HG02884 (cell line): ENCODE data around the gene ZNF276.
"Not testable (repeated sequence)": the region's sequence is repeated elsewhere in the genome, so short reads cannot be mapped to it uniquely, and the experiment has no call there.

Source experiments
- ATAC-seq: cut with Tn5 transposase; IDR thresholded peaks from one replicate; pipeline ENCODE4 v1.9.1; 2021; ENCODE audit warnings: mild to moderate bottlenecking, moderate library complexity; ENCODE audit not compliant: unreplicated experiment

Gene ZNF276

GRCh38 chr16:89695875-89696669 is 25.3 kb upstream of the ZNF276 start:
- ATAC-seq = no peak

- ATAC-seq = no peak
Observed at GRCh38 chr16:89696670-89697128, 24.6 kb upstream of the ZNF276 start.

- ATAC-seq = no peak
Observed at GRCh38 chr16:89697161-89697615, 24.1 kb upstream of the ZNF276 start.

DNA sequence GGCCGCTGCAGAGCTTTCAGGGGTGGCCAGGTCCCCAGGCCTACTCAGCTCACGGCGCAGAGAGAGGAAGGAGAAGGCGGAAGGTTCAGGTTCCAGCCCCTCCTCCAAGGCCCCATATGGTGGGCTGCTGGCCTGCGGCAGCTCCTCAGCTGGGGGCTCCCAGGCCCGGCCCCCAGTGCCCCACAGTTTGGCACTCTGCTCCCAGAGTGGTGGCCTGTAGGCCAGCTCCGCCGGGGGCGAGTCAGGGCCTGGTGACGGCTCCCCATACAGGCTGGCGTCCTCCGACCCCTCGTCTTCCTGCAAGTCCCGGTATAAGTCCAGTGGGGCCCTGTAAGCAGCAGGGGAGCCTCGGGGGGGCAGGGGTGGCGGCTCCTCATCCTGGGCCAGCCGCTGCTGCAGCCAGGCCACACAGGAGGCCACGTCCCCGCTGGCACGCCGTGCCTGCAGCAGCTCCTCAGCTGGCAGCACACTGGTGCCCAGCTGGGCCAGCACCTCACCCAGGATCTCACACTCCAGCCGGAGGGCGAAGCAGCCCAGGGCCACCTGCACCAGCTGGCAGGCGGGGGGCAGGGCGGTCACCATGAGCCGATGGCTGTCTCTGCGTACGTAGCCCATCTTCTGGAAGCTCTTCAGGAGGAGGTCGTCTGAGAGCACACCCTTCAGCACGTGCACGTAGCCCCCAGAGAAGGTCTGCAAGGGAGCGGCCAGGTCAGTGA is 23.6 kb upstream of the ZNF276 start:
- no peak for ATAC-seq

- not testable (repeated sequence) for ATAC-seq
Observed at GRCh38 chr16:89698717-89699116, 22.6 kb upstream of the ZNF276 start.

DNA sequence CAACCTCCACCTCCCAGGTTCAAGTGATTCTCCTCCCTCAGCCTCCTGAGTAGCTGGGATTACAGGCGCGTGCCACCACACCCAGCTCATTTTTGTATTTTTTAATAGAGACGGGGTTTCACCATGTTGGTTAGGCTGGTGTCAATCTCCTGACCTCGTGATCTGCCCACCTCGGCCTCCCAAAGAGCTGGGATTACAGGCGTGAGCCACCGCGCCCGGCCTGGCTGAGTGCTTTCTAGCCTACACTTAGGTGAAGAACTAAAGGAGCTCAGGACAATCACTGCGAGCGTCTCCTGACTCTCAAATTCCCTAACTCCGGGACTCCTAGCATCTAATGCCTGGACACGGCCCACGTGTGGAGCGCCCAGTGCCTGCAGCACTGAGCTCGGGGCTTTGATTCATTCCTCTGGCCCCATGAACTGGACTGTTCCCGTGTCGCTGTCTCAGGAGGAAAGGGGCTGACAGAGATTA is 21.7 kb upstream of the ZNF276 start:
- ATAC-seq = not testable (repeated sequence)

DNA sequence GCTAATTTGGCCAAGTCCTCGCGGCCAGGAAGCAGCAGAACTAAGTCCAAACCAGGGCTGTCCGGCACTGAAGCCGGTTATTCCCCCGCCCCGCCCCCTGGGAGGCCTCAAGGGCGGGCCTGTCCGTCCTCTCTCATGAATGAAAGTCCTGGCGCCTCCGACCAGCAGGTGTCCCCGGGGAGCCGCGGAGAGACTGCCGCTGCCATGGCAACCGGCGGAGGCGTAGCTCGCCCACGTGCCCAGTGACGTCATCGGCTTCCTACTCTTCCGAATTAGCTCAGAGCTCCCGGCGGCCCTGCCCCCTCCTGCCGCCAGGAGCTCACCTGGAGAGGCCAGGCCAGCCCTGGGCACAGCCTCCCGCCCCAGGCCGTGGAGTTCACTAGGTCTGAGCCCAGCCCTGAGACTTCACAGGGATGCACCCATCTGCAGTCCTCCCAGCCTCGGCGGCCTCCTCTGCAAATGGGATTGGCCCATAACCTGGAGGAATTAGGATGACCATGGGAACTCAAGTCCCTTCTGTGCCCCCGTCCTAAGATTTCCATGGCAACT is 21.2 kb upstream of the ZNF276 start:
- ATAC-seq = no peak

DNA sequence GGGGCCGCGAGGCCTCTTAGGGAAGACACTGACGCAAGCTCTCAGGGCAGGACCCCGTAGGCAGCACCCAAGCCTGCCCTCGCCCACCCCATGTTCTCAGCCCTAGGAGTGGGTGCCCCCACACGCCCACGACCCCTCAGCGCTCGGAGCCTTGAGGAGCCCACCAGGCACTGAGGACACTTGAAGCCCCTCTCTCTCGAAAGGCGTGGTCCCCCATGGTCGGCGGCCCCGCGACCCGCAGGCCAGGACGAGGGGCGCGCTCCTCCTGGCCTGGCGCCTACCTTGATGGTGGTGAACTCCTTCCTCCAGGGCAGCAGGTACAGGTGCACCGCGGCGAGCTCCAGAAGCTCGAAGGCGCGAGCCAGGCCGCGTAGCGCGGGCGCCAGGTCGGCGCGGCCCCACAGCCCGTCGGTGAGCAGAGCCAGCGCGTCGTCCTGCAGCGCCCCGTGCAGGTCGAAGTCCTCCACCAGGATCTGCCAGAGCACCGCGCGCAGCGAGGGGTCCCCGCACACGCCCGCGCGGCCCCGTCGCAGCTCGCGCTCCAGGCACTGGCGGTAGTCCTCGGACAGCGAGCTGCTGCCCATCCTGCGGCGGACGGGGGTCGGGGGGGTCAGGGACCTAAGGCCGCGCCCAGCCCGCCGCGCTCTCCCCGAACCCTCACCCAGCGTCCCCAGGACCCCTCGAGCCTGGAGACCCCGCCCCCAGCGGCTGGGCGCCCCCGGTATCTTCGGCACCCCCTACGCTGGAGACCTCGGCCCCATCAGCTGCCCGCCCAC is 20.5 kb upstream of the ZNF276 start:
- peak; percentile 8 for ATAC-seq

DNA sequence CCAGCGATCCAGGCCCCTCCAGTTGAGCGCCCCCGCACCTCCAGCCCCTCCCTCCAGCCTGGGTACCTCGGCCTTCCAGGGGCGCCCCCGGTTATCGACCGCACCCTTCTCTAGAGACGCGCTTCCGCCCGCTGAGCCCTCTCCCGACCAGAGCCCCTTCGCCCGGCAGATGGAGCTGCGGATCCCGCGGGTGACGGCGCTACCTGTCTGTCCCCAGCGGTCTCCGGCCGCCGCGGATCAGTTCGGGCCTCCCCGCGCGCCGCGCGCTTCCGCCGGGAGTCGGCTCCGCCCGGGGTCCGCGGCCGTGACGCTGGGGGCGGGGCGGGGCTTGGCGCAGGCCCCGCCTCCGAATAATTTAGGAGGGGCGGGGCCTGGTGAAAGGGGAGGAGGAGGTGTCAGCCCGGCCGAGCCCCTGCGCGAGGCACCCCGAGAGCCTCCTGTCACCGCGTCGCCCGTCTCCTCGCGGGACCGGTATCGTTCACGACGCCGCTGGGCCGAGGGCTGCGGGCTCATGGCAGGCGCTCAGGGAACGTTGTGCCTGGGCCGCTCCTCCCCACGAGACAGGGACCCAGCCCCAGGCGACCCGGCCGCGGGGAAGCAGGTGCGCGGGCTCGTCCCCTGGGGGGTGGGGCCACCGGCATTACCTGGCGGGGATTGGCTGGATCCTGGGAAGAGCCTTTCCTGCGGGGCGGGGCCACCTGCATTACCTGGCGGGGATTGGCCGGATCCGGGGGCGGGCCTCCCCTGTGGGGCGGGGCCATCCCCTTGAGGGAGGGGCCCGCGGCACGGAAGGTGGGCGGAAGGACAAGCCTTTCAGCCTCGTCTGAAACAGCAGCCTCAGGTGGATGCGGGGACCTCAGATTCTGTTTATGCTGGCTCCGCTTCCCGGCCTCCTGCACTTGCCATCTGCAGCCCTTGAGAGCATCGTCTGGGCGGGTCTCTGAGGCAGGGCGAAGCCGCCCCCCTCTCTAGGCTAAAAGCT is 19.6 kb upstream of the ZNF276 start, which contains the start of gene SPATA2L:
Gene SPATA2L (minus strand): TSS at position 281 of the 982 bp plus-strand sequence. CDS start 473 bp downstream, outside the sequence.
- ATAC-seq = peak; percentile 61

- no peak for ATAC-seq
Observed at GRCh38 chr16:89704281-89704680, 17.1 kb upstream of the ZNF276 start.

- no peak for ATAC-seq
Observed at GRCh38 chr16:89705006-89705405, 16.3 kb upstream of the ZNF276 start.

- no peak for ATAC-seq
Observed at GRCh38 chr16:89706518-89707260, 14.6 kb upstream of the ZNF276 start.

DNA sequence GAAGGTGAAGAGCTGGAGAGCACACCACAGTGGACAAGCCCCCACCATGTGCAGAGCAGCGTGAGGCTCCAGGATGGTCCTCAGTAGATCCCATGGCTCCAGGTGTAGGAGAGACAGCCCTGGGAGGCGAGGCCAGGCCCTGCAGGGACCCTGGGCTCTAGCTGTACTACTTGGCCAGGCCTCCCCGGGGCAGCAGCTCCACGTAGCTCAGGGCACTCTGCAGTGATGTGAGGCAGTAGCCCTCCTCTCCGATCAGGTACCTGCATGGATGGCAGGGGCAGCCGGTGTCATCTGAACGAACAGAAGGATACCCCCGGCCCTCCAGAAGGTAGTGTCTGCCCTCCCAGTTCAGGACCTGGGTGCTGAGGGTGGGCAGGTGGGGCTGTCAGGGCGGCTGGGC is 13.6 kb upstream of the ZNF276 start:
- no peak for ATAC-seq

- ATAC-seq = no peak
Observed at GRCh38 chr16:89708481-89708931, 12.8 kb upstream of the ZNF276 start.

GRCh38 chr16:89709166-89709565 is 12.2 kb upstream of the ZNF276 start:
- ATAC-seq = no peak

GRCh38 chr16:89709716-89710432 is 11.5 kb upstream of the ZNF276 start:
- ATAC-seq = no peak

DNA sequence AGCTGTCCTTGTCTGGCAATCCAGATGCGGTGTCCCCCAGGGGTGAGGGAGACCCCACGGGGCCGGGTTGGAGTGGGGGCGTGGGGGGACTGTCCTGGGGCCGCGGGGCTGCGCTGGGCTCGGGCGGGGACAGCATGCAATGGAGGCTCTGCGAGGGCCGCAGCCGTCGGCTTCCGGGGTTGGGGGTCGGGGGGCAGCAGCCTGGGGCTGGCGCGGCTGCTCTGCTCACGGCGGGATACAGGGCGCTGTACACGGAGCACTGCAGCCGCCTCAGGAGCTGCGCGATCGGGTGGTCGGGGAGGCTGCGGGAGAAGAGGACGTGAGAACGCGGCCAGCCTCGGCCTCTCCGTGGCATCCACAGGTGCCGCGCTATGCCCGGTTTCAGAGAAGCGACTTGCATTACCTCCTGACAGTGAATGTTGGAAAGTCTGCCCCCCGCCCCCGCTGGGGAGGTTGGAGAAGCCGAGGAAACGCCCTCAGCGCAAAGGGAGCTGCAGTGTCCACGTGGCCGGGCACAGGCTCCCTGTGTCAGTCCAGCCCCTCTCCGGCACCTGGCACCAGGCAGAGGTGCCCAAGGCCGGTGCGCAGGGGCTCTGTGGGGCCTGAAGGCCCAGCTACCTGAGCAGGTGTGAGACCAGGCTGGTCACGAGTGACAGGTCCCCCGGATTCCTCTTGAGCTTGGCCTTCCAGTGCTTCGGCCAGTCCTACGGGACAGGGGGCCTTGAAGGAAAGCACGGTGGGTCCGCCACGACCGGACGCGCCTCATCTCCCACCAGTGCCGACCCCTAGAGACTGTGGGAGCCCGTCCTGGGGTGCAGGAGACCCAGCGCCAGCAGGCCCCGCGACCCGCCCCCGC is 10.4 kb upstream of the ZNF276 start:
- no peak for ATAC-seq
